Activated CD4-positive, alpha-beta T cell treated with anti-CD3 and anti-CD28 coated beads, Interleukin-2, amount 50 U/mL, for 24 hours (primary cell): ENCODE results near the gene SORCS2.

Experiments used
- DNase-seq, 2 donors: peaks; one replicate each; pipeline ENCODE4 v3.0.0-alpha.2; 2020; ENCODE audit warnings: low read depth in 1 of 2, low spot score in 1 of 2

The SORCS2 gene

DNA sequence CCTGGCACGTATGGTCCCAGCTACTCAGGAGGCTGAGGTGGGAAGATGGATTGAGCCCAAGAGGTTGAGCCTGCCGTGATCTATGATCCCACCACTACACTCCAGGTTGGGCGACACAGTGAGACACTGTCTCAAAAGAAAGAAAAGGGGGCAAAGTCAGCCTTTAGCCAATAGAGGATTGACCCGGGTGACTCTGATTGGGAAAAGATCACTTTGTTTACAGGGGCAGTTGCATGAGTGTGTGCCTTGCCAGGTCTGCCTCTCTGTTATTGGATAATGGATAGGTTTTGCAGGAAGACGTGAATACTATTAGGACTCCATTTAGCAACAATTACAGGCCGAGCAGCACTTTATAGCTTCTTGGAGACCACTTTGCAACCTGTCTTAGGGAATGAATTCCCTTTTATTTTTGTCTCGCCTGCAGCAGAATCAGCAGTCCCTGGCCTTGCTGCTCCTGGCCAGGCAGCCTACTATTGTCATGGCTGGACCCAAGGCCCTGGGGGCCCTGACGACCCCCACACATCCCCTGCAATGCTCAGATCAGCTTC lies 345.6 kb downstream of the SORCS2 start:
- no peak for DNase-seq

DNA sequence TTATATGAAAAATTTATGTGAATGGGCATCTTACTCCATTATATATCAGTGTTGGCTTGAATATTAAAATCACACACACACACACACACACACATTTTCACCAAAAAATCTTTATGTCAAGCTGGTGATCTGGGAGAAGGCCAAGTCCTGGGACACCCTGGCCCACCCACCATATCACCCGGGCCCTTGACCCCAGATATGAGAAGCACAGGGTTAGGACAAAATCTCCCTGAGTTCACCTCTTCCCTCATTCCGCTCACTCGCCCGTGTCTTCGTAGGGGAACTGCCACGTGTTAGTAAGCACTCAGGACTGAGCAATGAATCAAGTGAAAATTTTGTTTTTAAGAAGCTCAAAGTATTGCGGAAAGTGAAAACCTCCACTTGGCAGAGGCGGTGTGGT lies 346.2 kb downstream of the SORCS2 start:
- no peak for DNase-seq

DNA sequence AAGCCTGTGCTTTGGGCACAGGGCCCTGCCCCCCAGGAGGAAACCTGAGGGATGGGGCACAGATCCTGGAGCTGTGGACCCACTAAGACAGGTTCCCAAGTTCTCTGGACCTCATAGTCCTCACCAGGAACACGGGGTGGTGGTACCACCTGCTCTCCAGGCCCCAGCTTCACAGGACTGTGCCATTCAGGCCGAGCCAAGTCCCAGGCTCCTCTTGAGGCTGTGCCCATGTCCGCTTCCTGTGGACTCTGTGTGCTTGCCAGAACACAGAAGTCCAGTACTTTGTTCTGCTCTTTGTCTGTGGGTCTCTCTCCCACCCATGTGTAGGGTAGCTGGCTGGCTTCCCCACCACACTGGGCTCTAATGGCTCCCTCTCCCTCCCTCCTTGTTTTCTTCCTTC lies 346.8 kb downstream of the SORCS2 start:
- no peak for DNase-seq

DNA sequence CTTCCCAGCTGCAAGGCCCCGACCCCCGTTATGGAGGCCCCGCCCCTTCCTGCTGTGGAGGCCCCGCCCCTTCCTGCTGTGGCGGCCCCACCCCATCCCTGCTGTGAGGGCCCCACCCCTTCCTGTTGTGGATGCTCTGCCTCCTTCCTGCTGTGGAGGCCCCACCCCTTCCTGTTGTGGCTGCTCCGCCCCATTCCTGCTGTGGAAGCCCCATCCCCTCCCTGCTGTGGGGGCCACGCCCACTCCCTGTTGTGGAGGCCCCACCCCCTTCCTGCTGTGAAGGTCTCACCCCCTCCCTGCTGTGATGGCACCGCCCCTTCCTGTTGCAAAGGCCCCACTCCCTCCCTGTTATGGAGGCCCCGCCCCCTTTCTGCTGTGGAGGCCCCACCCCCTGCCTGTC lies 347.3 kb downstream of the SORCS2 start:
- peak in 1 of 2 donors; percentile 3 for DNase-seq

DNA sequence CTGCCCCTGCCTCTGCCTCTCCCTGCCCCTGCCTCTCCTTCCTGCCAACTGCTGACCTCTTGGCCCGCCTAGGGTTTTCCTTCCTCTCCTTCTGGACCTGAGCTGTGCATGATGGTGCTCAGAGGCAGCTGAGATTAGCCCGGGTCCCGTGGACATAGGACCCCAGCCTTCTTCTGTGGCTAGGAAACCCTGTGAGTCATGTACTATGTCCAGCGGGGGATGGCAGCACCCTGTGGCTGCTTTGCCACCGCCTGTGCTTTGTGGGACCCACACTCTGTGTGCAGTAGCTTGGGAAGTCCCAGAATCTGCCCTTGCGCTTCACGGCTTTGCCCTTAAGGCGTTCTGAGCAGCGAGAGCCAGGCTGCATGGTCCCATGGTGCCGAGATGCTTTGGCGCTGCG lies 347.9 kb downstream of the SORCS2 start:
- no peak for DNase-seq

DNA sequence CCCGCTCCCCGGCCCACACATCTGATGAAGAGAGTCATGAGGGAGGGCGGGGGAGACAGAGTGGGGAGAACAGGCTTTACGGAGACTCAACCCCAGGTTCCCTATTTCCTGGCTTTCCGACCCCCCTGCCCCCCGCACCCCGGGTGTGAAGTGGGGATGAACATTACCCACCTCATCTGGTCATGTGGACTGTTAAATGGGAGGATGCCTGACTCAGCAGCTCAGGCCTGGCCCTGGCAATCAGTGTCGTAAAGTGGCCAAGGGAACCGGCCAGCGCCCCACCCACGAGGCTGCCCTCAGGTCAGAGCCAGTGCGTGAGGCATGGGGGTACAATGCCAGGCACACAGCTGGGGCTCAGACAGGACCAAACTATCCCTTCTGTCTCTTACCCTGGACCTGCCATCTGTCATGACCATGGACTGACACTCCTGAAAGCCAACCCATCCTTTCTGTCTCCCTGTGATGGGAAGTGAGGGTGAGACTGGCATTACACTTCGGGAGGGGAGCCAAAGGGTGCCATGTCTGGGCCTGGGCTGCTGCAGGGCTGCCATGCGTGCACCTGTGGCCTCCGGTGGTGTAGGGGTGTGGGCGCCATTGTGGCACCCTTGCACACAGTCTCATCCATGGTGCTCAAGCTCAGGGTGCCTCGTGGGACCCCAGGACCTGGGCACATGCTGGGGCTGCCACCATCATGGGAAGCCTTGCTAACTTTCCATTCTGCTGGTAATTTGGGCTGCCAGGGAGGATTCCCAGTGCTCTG lies 348.5 kb downstream of the SORCS2 start:
- no peak for DNase-seq

DNA sequence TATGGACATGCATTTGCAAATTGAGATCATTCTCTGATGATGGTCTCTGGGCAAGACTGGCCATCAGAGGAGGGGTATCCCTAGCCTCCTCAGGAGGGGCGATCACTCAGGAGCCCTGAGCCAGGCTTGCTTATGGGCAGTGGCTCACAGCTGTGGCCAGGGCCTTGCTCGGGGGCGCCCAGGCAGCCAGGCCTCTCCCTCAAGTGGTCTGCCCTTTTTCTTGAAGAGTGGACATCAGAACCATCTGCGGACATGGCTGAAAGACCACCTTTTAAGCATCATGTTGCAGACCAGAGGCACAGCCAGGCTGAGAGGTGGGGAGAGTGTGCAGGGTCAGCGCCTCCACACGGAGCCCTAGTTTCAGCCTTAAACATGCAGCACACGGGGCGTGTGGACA lies 349.1 kb downstream of the SORCS2 start:
- no peak for DNase-seq

DNA sequence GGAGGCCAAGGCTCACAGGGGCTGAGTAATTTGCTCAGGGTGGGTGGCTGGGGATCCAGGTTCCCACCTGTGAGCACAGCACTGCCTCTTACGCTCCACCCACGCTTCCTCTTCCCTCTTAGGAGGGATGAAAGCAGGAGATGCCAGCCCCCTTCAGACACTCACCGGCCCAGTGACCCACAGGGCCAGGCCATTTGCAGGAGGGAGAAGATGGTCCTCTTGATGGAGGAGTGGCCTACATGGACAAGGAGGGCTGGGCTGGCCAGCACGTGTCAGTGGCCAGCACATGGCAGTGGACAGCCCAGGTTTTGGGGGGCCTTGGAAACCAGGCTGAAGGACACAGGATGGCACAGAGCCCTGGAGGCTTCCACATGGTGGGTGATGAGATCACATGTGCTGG lies 350.4 kb downstream of the SORCS2 start:
- no peak for DNase-seq

DNA sequence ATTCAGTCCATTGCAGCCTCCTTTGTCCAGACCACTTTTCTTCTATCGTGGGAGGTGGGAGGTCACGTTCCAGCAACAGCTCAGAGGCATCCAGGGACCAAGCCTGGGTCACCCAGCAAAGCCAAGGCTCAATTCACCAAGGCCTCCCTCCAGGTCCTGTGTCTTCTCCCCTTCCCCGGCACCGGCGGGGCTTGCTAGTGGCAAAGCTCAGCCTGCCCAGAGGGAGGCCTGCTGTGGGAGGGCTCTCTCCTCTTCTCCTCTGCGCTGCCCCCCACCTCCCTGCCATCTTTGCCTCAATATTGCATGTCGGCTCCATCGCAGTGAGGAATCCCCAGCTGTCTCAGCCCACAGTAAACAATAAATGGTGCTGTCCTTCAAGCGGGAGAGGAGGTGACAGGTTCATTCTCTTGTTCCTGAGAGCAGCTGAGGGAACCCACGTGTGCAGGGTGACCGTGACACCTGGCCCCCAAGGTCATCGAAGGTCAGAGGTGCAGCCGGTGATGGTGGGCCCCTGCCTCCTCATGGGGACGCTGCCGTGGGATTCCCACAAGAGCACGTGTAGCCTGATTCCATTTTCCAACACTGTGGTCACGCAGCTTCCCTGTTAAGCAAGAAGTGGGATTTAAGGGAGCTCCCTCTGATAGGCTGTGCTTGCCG lies 353.9 kb downstream of the SORCS2 start:
- no peak for DNase-seq

DNA sequence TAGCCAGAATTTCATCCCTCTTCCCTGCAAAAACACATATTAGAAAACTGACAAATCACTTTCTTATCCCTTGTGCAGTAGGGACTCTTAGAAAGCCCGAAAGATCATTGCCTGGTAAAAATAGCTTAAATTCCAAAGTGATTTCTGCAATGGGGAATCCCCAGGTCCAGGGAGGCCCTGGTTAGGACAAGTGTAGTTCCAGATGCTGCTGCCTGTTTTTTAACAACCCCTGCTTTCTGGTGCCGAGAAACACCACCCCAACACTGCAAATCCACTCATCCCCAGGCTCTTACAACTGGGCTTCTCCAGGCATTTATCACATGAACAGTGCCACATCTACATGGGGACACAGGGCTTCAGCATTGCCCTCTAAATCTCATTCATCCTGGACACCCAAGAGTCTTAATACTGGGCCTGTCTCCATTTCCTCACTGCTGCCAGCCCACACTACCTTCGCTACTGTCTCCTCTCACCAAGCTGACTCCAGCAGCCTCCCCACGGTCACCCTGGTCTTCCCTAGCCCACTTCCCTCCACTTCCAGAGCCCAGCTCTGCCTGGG lies 354.6 kb downstream of the SORCS2 start:
- DNase-seq, result no peak

DNA sequence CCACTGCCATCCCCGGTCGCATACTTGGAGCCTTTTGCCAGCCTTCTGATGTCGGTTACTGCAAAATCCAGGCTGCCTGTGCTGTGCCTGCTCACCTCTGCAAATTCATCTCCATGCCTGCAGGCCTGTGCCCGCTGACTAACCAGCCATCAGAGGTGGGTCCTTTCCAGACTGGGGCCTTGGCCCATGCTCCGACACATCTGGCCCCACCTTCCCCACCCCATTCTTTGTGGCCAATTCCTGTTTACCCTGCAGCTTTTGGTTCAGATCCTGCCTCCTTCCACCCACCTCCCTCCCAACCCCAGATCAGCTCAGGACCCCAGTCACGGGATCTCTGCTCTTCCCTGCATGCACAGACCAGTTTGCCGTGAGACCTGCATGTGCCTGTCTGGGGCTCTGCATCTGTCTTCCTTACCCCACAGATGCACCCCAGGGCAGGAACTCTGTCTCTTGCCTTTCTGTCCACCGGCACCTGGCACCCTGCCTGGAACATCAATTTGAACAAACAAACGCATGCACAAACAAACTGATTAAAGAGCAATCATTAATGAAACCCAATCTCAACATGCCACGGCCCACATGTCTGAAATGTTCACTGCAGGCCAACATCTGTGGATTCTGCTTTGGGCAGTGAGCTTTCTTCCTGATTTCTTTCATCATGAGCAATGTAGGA lies 355.2 kb downstream of the SORCS2 start:
- DNase-seq, result no peak

DNA sequence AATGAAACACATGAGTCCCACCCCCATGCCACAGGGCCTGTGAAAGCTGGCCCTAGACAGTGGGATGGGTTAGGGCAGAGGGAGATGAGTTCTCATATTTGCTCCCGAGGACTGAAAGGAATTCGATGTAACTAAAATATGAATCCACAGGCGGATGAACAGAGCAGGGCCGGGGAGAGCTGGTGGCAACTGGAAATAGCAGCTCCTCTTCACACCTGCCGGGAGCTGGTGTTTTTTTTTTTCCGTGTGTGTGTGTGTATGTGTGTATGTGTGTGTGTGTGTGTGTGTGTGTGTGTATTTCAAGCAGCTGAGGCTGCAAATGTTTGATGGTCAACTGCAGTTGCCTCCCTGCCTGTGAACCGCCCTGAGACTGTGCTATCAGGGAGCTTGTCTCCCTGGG lies 357.5 kb downstream of the SORCS2 start:
- no peak for DNase-seq

DNA sequence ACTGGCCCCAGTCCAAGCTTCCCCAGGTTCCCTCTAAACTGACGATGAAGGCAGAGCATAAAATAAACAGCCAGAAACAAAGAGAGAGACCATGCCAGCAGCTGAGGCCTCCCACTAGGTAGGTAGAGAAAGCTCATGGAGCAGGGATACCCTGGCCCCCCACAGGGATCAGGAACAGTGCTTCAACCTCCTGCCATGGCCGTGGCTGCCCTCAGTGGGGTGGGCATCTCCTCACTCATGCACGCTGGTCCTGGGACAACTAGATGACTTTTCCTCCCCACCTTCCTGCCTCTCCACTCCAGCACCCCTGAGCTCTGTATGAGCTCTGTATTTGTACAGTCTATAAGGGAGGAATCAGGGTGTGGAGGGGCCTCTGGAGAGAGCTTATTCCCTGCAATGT lies 360.1 kb downstream of the SORCS2 start:
- DNase-seq, result no peak

DNA sequence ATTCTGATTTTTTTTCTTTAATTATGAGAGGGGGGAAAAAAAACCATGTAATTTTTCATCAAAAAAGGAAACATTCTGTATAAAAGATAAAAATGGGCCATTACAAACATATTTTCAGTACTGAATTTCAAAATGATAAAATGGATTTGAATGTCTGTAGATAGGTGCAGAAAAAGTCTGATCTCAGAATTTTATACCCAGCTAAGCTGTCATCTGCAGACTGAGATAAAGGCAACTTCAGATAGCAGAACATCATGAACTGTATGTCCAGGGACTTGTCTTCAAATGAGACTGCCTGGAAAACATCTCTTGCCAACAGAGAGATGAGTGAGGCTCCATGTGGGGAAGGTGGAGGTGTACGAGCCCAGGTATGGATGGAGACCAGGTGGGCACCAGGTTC lies 360.9 kb downstream of the SORCS2 start:
- DNase-seq, result no peak

DNA sequence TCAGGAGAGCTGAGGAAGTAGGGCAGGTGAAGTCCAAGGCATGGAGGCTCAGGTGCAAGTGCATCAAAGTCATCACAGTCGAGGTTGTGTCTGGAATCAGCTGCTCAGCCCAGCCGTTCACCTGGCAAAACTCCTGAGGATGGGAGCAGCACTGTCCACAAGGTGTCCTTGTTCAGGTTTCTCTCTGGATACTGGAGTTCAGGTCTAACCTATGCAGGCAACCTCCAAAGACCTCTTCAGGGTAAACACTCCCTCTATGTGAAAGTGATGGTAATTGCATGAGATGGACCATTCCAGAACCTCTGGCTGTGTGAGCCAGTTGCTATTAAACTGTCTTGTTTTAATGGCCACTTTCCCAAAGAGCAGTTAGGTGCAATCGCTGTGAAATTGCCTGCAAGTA lies 362.6 kb downstream of the SORCS2 start:
- DNase-seq, result no peak

DNA sequence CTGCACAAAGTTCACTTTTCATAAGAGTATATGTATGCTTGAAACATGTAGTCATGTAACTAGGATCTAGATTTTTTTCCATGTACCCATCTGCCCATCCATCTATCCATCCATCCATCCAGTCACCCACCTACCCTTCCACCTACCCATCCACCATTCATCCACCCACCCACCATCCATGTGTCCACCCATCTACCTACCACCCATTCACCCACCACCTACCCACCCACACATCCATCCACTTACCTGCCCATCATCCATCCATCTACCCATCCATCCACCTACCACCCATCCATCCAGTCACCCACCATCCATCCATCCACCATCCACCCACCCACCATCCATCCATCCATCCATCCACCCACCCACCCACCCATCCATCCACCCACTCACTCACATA lies 364.2 kb downstream of the SORCS2 start:
- DNase-seq, result no peak

DNA sequence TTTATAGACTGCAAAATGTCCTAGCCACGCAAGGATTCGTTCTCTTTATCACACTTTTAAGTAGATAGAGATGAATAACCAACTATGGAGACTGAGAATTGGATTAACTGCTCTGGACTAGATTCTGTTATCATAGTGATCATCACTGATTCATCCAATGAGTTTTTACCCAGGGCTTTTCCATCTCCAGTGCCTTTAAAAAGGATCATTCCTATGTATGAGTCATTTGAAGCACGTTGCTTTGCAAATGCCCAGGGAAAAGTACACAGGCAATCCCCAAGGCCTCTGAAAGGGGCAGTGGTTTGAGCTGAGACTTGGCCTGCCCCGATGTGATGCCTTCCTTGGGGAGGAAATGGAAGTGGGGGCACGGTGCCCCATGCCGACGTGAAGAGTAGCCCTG lies 365.1 kb downstream of the SORCS2 start:
- DNase-seq, result no peak

DNA sequence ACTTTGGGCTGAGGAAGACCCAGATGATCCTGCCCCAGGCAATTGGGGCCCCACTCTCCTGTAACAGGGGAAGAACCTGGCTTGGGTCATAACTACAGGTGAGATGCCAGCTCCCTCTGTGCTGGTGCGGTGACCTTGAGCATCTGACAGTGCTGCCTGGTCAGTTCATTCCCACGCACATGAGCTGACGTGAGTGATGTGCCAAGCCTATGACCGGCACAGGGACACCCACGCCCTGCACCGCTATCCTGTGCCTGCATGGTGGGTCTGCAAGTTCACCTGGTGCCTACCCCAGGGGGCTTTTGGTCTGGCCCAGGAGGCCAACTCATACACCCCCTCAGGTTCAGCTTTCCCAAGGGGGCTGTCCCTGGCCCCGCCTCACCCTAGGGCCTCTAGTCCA lies 366.1 kb downstream of the SORCS2 start:
- no peak for DNase-seq

DNA sequence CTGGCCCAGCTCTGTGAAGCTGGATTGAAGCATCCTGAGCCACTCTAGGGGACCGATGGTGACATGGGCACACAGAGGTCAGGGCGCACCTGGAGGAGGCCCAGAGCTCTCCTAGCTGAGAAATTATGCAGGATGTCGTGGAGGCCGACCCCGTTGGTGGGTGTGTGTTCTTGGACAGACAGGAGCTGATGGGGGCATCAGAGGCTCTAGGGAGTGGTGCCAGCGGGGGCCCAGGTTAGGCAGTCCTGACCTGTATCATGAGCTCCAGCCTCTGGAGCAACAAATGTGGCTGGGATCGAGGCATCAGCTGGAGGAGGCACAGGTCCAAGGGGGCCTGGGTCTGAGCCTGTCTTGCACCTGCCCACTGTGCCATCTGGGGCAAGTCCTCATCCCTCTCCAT lies 367.0 kb downstream of the SORCS2 start:
- no peak for DNase-seq

DNA sequence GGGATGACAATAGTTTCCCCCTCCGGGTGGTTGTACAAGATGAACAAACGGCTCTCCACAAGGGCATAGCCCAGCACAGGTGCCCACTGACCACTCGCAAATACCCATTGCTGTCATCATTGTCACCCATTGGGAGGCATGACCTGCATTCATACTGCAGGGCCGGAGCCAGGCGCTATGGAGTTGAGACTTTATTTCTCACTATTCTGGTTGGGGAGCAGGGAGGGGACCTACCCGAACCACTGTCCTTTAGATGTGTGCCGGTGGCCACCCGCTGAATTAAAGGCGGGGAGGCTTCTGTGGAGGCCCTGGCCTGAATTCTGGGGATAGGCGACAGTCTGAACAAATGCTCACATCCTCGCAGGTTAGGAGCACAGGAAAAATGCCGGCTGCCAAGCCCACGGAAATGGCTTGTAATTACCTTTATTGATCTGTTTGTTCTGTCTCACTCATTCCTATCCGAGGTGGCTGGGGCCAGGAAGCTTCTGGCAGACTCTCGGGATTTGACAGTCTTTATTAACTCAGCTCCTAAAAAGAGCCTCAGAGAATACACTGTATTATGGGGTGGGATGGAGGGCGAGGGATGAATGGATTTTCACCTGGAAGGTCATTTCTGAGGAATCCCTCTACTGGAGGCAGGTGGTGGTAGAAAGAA lies 367.5 kb downstream of the SORCS2 start:
- DNase-seq, result no peak

DNA sequence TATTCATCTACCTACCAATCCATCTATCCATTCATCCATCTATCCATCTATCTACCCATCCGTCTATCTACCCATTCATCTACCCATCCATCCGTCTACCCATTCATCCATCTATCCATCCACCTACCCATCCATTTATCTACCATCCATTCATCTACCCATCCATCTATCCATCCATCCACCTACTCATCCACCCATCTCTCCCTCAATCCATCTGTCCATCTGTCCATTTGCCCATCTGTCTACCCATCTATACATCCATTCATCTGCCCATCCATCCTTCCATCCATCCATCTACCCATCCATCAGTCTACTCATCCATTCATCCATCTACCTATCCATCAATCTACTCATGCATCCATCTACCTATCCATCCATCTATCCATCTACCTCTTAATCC lies 369.2 kb downstream of the SORCS2 start:
- no peak for DNase-seq
